HG03378 (cell line): ENCODE measurements around the gene MOCS1.
"Not testable (repeated sequence)": the region's sequence is repeated elsewhere in the genome, so short reads cannot be mapped to it uniquely, and the experiment has no call there.

Experiments
- ATAC-seq: cut with Tn5 transposase; IDR thresholded peaks from one replicate; pipeline ENCODE4 v1.9.1; 2021; ENCODE audit warnings: mild to moderate bottlenecking, moderate library complexity; ENCODE audit not compliant: unreplicated experiment

Gene MOCS1

GRCh38 chr6:39934131-39934757 lies at the start of gene MOCS1:
Gene MOCS1 (minus strand): TSS chr6:39934462. CDS start chr6:39934417, 45 bp downstream.
- no peak for ATAC-seq

GRCh38 chr6:39984051-39984450 lies 49.8 kb upstream of the MOCS1 start:
- ATAC-seq = no peak

- no peak for ATAC-seq
These were observed 48.9 kb upstream of the MOCS1 start for GRCh38 chr6:39983193-39983592.

- no peak for ATAC-seq
These were observed 48.5 kb upstream of the MOCS1 start for GRCh38 chr6:39982720-39983119.

GRCh38 chr6:39980839-39981580 lies 46.7 kb upstream of the MOCS1 start:
- no peak for ATAC-seq

- no peak for ATAC-seq
These were observed 45.4 kb upstream of the MOCS1 start for GRCh38 chr6:39979461-39980328.

GRCh38 chr6:39978240-39978639 lies 44.0 kb upstream of the MOCS1 start:
- no peak for ATAC-seq

- no peak for ATAC-seq
These were observed 39.4 kb upstream of the MOCS1 start for GRCh38 chr6:39973661-39974060.

- not testable (repeated sequence) for ATAC-seq
These were observed 38.5 kb upstream of the MOCS1 start for GRCh38 chr6:39972717-39973116.

GRCh38 chr6:39971131-39971530 lies 36.9 kb upstream of the MOCS1 start:
- not testable (repeated sequence) for ATAC-seq

- no peak for ATAC-seq
These were observed 31.5 kb upstream of the MOCS1 start for GRCh38 chr6:39965751-39966150.

GRCh38 chr6:39964530-39964929 lies 30.3 kb upstream of the MOCS1 start:
- no peak for ATAC-seq

- ATAC-seq = no peak
These were observed 29.8 kb upstream of the MOCS1 start for GRCh38 chr6:39964094-39964493.

GRCh38 chr6:39962831-39963230 lies 28.6 kb upstream of the MOCS1 start:
- no peak for ATAC-seq

- no peak for ATAC-seq
These were observed 26.9 kb upstream of the MOCS1 start for GRCh38 chr6:39961178-39961577.

- ATAC-seq = no peak
These were observed 24.7 kb upstream of the MOCS1 start for GRCh38 chr6:39958947-39959346.

GRCh38 chr6:39956936-39957335 lies 22.7 kb upstream of the MOCS1 start:
- no peak for ATAC-seq

GRCh38 chr6:39953076-39953618 lies 18.9 kb upstream of the MOCS1 start:
- ATAC-seq = no peak

GRCh38 chr6:39952167-39952566 lies 17.9 kb upstream of the MOCS1 start:
- no peak for ATAC-seq

GRCh38 chr6:39951716-39952115 lies 17.5 kb upstream of the MOCS1 start:
- no peak for ATAC-seq

- no peak for ATAC-seq
These were observed 16.9 kb upstream of the MOCS1 start for GRCh38 chr6:39951191-39951590.
